A673 (cell line): ENCODE data around the gene STARD7.

Source experiments
- EZH2 ChIP-seq: fragments of 200-600 bp; sonication (generic); IDR thresholded peaks from 2 replicates; pipeline ENCODE4 v1.6.1; 2017; ENCODE audit warnings: borderline replicate concordance, low read depth, mild to moderate bottlenecking, mixed read lengths, antibody characterized with exemption, low read length; ENCODE audit not compliant: poor library complexity, severe bottlenecking
- TF ChIP-seq, protein P1 (sequence below): fragments of 300-800, 200-600 bp; sonication (generic); conservative IDR thresholded peaks from 2 replicates; pipeline ENCODE4 v1.5.1; 2017; ENCODE audit warnings: low read depth, mild to moderate bottlenecking, antibody characterized with exemption, low read length, moderate library complexity, mixed read lengths

GRCh38 chr2:96180521-96180920 lies 28.1 kb downstream of the STARD7 start:
- TF ChIP-seq, protein P1, sequence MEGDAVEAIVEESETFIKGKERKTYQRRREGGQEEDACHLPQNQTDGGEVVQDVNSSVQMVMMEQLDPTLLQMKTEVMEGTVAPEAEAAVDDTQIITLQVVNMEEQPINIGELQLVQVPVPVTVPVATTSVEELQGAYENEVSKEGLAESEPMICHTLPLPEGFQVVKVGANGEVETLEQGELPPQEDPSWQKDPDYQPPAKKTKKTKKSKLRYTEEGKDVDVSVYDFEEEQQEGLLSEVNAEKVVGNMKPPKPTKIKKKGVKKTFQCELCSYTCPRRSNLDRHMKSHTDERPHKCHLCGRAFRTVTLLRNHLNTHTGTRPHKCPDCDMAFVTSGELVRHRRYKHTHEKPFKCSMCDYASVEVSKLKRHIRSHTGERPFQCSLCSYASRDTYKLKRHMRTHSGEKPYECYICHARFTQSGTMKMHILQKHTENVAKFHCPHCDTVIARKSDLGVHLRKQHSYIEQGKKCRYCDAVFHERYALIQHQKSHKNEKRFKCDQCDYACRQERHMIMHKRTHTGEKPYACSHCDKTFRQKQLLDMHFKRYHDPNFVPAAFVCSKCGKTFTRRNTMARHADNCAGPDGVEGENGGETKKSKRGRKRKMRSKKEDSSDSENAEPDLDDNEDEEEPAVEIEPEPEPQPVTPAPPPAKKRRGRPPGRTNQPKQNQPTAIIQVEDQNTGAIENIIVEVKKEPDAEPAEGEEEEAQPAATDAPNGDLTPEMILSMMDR: no peak
- TF ChIP-seq EZH2: no peak
